Measurements from ENCODE around the gene PLCB3.
"Not testable (repeated sequence)": the region's sequence is repeated elsewhere in the genome, so short reads cannot be mapped to it uniquely, and the experiment has no call there.

PLCB3 gene

GRCh38 chr11:64314146-64314804 lies 62.9 kb downstream of the PLCB3 start:
- FAIRE-seq (no peak), DNase-seq (ENCODE audit: extremely low spot score, insufficient read length, low read depth) (no peak)

- FAIRE-seq (no peak), DNase-seq (ENCODE audit: extremely low spot score, insufficient read length, low read depth) (no peak)
These were observed 63.7 kb downstream of the PLCB3 start for GRCh38 chr11:64314805-64315561.

- not testable (repeated sequence) for DNase-seq (ENCODE audit: extremely low spot score, insufficient read length, low read depth); FAIRE-seq
These were observed 64.6 kb downstream of the PLCB3 start for GRCh38 chr11:64315667-64316526.

- DNase-seq (ENCODE audit: extremely low spot score, insufficient read length, low read depth) (no peak), FAIRE-seq (no peak)
These were observed 65.5 kb downstream of the PLCB3 start for GRCh38 chr11:64316672-64317324.

GRCh38 chr11:64317325-64317960 lies 66.1 kb downstream of the PLCB3 start, which contains the start of gene TRMT112:
Gene TRMT112, minus strand, starts transcription at chr11:64317559. Its CDS starts 33 bp downstream, at chr11:64317526.
- FAIRE-seq (peak; percentile 99), DNase-seq (ENCODE audit: extremely low spot score, insufficient read length, low read depth) (peak; percentile 86)

GRCh38 chr11:64317961-64318765 lies 66.8 kb downstream of the PLCB3 start, which contains the start of gene PRDX5:
Gene PRDX5, plus strand, starts transcription at chr11:64318121. Its CDS starts 95 bp downstream, at chr11:64318216.
- DNase-seq (ENCODE audit: extremely low spot score, insufficient read length, low read depth) (peak; percentile 91), FAIRE-seq (no peak)
